Limb (tissue), 2 donors: ENCODE data around the gene SSR4.

ENCODE experiments used
- DNase-seq, 2 donors: peaks; one replicate each; pipeline ENCODE4 v3.0.0-alpha.2; 2016; ENCODE audit errors: extremely low spot score in 2 of 2

Gene SSR4

DNA sequence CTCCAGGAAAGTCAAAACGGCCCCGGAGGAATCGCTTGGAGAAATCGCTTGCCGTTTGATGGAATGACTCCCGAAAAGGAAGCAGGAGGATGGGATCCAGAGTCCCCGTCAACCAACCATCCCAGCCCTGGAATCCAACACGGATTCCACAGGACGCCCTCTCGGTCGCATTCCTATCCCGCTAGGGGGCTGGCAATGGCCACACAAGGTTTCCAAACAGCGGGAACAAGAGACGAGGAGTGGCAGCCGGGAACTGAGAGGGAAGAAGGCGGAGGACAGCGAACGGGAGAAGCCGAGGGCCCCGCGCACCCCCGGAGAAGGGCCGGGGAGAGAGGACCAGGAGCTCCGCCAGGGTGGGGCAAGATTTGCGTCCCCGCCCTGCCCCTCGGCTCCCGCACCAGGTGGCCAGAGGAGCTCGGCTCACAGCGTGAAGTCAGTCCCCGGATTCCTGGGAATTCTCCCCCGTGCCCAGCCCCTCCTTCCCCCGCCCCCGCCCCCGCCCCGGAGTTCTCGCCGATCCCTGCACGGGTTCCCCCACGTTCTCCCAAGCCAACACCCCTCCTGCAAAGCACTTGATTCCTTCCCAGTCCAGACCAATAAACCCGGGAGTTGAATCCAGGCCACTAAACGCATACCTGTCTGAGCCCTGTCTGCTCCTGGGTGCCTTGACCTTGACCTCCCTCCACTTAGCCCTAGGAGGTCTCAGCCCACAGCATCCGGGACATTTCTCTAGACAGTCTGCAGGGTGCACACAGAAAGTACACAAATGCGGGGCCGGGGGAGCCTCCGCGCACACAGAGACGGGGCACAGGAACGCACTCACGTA is 34.5 kb downstream of the SSR4 start:
- no peak for DNase-seq

DNA sequence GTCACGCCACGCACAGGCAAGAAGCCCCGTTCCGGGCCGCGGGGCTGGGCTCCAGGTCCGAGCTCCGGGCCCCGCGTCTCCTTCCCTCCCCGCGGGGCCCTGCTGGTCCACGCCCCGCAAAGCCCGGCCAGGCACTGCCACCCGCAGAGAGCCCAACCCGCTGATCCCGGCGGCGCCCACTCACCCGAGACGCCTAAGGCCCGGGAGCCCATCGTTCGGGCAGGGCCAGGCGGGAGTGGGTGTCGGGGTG is 35.0 kb downstream of the SSR4 start:
- no peak for DNase-seq

GRCh38 chrX:153829799-153830639 is 35.6 kb downstream of the SSR4 start, which contains the start of gene PDZD4:
Gene PDZD4 (minus strand): TSS chrX:153830544. CDS start chrX:153830298, 246 bp downstream.
- DNase-seq = no peak

- peak in 1 of 2 donors; percentile 52 for DNase-seq
Measured at GRCh38 chrX:153830640-153831428, 36.4 kb downstream of the SSR4 start.

DNA sequence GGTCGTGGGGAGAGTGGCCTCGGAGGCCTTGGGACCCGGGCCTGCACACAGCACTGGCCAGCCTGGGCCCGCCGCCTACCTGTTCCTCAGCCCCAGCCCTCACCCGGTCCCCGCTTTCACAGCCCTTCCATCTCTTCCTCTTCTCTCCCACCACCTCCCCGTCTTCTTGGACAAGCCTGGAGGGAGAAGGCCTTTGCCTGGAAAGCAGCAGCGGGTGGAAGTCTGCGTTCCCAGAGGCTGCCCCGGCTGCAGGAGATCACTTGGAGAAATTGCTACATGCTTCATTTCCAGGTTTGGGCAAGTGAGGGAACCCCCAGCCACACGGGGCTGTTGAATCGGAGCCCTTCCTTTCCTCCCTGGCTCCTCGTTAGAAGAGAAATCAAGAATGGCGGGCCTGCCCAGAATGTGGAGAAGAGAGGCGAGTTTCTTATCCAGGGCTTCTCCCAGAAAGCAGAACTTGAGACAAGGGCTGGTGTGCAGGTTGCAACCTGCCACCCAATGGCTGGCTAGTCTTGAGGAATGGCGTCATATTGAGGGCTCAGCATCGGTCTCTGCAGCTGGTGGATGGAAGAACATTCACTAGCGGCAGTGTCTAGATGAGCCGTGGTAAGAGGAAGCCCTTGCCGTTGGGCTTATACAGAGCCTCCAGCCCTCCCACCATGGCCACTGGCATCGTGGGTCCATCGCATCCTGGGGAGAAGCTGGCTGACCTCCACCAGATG is 37.1 kb downstream of the SSR4 start:
- no peak for DNase-seq

DNA sequence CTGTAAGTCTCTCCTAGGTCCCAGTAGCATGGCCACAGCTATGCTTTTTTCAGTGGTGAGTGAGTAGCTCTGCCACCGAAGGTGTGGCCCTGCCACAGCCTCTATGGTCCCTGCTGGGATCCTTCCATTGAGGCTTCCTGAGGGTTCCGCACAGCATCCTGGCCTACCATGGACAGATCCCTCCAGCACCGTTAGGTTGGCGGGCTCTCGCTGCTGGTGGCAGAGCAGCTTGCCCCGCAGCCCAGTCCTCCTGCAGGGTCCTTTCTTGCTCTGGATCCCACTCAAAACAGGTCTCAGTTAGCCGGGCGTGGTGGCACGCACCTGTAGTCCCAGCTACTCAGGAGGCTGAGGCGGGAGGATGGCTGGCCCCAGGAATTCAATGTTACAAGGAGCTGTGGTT is 38.3 kb downstream of the SSR4 start:
- DNase-seq = no peak

- DNase-seq = no peak
Measured at GRCh38 chrX:153836921-153837320, 42.5 kb downstream of the SSR4 start.

- no peak for DNase-seq
Measured at GRCh38 chrX:153844509-153845082, 50.1 kb downstream of the SSR4 start.

- no peak for DNase-seq
Measured at GRCh38 chrX:153845195-153845594, 50.7 kb downstream of the SSR4 start.

- no peak for DNase-seq
Measured at GRCh38 chrX:153845842-153846241, 51.4 kb downstream of the SSR4 start.
